Ammon's horn (tissue), 1 donor: ENCODE measurements around the gene PLGRKT.
"Not testable (repeated sequence)": the region's sequence is repeated elsewhere in the genome, so short reads cannot be mapped to it uniquely, and the experiment has no call there.

Source experiments
- DNase-seq: peaks from one replicate; pipeline ENCODE4 v3.0.0-alpha.2; 2016; ENCODE audit warnings: low spot score

Gene PLGRKT

GRCh38 chr9:5437254-5438216 lies at the start of gene PLGRKT:
TSS of gene PLGRKT (minus strand) at chr9:5437925. CDS start at chr9:5431977, 5,948 bp downstream.
- peak; percentile 98 for DNase-seq

GRCh38 chr9:5486988-5487387 lies 49.3 kb upstream of the PLGRKT start:
- no peak for DNase-seq

GRCh38 chr9:5485378-5486085 lies 47.8 kb upstream of the PLGRKT start:
- DNase-seq: no peak

- no peak for DNase-seq
Measured at GRCh38 chr9:5483306-5483705, 45.6 kb upstream of the PLGRKT start.

- DNase-seq: no peak
Measured at GRCh38 chr9:5482194-5482593, 44.5 kb upstream of the PLGRKT start.

- DNase-seq: no peak
Measured at GRCh38 chr9:5481322-5482040, 43.8 kb upstream of the PLGRKT start.

- no peak for DNase-seq
Measured at GRCh38 chr9:5480919-5481318, 43.2 kb upstream of the PLGRKT start.

GRCh38 chr9:5479994-5480694 lies 42.4 kb upstream of the PLGRKT start:
- no peak for DNase-seq

- DNase-seq: no peak
Measured at GRCh38 chr9:5478206-5478605, 40.5 kb upstream of the PLGRKT start.

- DNase-seq: not testable (repeated sequence)
Measured at GRCh38 chr9:5475611-5476010, 37.9 kb upstream of the PLGRKT start.

GRCh38 chr9:5470816-5471215 lies 33.1 kb upstream of the PLGRKT start:
- no peak for DNase-seq

- DNase-seq: no peak
Measured at GRCh38 chr9:5470122-5470521, 32.4 kb upstream of the PLGRKT start.

GRCh38 chr9:5468850-5469249 lies 31.1 kb upstream of the PLGRKT start:
- DNase-seq: no peak

GRCh38 chr9:5466766-5467165 lies 29.0 kb upstream of the PLGRKT start:
- DNase-seq: no peak

GRCh38 chr9:5466005-5466404 lies 28.3 kb upstream of the PLGRKT start:
- no peak for DNase-seq

GRCh38 chr9:5464831-5465330 lies 27.2 kb upstream of the PLGRKT start:
- DNase-seq: not testable (repeated sequence)

- no peak for DNase-seq
Measured at GRCh38 chr9:5460157-5460556, 22.4 kb upstream of the PLGRKT start.

- no peak for DNase-seq
Measured at GRCh38 chr9:5459289-5459829, 21.6 kb upstream of the PLGRKT start.

GRCh38 chr9:5455181-5455580 lies 17.5 kb upstream of the PLGRKT start:
- no peak for DNase-seq

- DNase-seq: no peak
Measured at GRCh38 chr9:5453673-5454072, 15.9 kb upstream of the PLGRKT start.

- DNase-seq: no peak
Measured at GRCh38 chr9:5453004-5453403, 15.3 kb upstream of the PLGRKT start.
